ENCODE data around the gene MGMT.

MGMT gene

GRCh38 chr10:129765664-129766550 is 298.9 kb downstream of the MGMT start:
- DNase-seq, result no peak

- DNase-seq, result no peak
These were observed 299.8 kb downstream of the MGMT start for GRCh38 chr10:129766611-129767550.

DNA sequence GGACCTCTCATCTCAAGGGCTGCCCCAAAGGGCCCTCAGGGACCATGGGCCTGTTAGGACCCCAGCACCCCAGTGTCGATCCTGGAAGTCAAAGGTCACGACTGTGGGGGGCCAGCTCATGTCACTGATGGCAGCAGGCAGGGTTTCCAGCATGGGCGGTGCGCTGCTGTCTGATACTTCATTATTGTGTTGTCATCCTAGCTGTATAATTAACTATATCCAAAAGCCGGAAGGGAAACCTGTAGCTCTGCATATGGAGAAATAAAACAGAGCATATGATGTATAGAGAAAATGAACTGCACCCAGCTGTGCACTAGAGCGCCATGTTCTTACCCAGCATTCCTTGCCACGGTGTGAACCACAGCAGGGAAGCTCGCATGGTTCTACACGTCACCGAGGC is 300.7 kb downstream of the MGMT start:
- no peak for DNase-seq

GRCh38 chr10:129768437-129769355 is 301.7 kb downstream of the MGMT start:
- no peak for DNase-seq

- no peak for DNase-seq
These were observed 302.5 kb downstream of the MGMT start for GRCh38 chr10:129769381-129770116.

GRCh38 chr10:129770286-129770685 is 303.2 kb downstream of the MGMT start:
- DNase-seq, result no peak

DNA sequence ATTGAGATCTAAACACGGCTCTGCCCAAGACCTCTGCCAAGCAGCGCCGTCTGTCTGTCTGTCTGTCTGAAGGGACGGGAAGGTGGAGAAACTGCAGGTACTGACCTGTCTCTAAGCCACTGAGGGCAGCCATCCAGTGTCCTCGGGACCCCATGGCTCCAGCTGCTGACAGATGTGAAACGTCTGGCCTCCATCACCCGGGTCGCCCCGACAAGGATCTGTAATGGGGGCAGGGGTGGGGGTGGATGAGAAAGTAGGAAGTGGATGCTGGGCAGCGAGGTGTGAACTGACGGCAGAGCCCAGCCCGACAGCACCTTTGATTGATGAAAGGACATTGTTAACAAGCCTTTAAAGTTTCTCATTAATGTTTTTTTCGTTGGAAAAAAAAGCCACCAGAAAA is 304.0 kb downstream of the MGMT start:
- DNase-seq, result no peak

DNA sequence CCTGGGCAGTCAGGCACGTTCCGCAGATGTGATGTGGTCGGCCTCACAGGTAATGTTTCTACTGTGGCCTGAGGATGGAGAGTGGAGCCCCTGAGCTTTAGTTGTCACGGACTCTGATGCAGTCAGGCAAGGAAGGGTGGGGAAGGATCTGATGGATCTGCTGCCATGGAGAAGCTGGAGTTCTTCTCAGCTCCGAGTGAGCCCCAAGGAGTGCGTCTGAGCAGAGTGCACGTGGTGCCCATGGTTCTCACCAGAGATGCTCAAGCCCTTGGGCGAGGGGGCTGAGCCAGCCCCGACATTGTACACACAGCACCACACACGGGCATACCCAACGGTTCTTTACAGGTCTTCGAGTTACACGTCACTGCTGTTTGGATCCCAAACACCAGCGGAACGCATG is 304.5 kb downstream of the MGMT start:
- no peak for DNase-seq

- DNase-seq, result no peak
These were observed 305.0 kb downstream of the MGMT start for GRCh38 chr10:129771991-129772431.

DNA sequence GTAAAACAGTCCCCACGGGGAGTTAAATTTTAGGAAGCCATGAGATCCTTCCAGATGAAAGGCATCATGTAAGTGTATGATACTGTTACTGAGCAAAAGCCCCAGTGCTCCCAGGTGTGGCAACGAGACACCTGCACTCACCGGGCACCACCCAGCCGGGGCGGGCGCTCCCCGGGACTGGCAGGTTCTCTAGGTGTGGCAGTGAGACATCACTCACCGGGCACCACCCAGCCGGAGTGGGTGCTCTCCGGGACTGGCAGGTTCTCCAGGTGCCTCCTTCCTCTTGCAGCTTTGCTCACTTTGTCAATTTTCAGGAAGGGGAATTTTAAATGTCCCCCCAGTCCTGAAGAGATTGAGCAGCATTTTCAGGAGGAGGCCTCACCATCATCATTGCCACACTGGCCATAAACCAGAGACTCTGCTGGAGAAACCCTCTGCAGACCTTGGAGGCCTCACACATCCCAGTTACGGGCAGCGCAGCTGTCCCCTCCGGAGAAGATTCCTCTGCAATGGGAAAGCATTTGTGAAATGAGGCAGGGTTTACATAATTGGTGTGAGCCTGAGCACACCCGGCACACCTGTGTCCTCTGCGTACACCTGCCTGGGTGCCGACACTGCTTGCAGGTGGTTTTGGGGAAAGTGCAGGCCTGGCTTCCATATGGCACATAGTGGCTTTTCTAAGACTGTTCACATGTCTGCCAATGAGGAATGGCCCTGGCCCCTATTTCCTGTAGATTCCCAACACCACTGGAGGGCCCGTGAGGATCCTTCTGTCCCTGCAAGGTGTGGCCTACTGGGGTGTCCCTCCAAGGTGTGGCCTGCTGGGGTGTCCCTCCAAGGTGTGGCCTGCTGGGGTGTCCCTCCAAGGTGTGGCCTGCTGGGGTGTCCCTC is 305.7 kb downstream of the MGMT start:
- DNase-seq, result no peak

DNA sequence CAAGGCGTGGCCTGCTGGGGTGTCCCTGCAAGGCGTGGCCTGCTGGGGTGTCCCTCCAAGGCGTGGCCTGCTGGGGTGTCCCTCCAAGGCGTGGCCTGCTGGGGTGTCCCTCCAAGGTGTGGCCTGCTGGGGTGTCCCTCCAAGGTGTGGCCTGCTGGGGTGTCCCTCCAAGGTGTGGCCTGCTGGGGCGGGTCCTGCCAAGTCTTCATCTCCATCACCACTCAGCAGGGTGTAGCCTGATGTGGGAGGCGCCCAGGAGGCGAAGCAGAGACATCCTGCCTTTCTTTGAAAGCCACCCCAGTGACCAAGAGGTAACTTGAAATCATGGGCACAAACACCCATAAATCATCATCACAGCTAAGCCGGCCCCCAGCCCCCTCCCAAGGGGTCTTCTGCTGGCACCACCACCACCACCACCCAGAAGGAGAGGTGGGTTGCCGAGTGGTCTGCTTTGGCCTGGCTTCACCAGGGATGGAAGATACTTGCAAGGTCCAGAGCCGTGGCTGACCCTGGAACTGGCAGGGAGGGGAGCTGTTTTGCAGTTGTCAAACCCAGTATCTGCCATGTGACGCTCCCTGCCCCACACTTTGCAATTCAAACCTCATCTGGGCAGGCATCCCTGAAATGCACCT is 306.4 kb downstream of the MGMT start:
- no peak for DNase-seq

GRCh38 chr10:129774082-129774735 is 307.2 kb downstream of the MGMT start:
- DNase-seq, result no peak

- DNase-seq, result no peak
These were observed 307.8 kb downstream of the MGMT start for GRCh38 chr10:129774736-129775401.

GRCh38 chr10:129775681-129776080 is 308.6 kb downstream of the MGMT start:
- no peak for DNase-seq

GRCh38 chr10:129777687-129778086 is 310.6 kb downstream of the MGMT start:
- no peak for DNase-seq

DNA sequence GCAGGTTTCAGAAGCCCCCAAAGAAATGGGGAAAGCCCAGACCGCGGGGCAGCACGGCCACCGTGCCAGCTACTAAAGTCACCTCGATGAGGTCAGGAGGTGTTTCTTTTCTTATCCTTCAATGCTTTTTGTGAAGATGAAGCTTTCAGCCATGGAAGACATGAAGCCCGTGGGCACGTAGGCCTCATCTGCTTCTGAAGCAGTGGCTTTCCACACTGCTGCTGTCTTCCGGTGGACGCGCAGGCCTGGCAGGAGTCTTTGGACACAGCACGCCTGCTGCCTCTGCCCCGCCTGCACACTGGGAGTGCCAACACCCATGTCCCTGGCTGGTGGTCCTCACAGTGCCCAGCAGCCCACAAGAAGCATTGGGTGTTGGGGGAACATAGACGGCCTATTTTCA is 311.5 kb downstream of the MGMT start:
- DNase-seq, result no peak

DNA sequence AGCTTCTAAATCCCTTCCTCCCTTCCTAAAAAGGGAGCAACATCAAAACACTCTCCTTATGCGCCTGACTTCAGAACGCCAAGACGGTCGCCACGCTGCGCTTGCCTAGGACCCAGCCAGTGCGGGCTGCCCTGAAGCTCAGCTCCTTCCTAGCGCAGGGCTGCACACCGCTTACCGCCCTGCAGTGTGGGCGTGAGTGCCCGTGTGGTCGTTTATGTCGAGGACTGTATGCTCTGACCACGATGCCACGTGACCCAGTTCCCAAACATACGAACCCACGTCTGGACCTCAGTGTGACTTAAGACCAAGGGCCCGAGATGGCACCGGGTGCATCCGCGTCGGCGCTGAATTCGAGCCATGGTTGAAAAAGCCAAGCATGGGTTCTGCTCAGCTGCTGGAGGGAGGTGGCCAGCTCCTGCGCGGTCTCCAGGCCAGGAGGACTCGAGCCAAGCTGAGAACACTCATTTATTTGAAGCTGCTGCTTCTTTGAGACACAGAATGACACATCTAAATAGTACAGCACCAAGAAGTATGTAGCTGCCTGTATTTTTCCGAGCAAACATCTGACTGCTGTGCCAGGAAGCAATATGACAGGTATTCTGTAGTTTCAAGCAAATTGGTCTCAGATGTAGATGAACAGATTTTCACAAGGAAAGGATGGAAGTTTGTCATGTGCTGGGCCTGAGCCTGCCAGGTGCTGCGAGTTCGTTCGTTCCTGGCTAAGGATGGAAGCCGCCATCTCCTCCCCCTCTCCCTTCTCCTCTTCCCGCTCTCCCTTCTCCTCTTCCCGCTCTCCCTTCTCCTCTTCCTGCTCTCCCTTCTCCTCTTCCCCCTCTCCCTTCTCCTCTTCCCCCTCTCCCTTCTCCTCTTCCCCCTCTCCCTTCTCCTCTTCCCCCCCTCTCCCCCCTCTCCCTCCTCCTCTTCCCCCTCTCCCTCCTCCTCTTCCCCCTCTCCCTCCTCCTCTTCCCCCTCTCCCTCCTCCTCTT is 312.4 kb downstream of the MGMT start:
- DNase-seq, result no peak

DNA sequence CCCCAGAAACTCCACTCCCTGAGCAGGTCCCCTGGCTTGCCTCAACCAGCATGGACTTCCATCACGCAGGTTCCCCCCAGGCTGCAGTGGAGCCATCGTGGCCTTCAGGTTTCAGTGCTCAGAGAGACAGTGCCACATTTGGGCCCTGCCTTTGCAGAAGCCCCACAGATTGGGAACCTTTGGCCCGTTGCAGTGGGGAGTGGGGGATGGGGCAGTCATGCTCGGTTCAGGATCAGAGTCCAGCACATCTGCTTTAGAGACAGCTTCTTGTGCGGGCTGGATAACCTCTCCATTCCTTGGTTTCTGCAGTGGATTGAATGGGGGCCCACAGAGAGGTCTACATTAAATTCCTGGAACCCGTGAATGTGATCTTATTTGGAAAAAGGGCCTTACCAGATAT is 313.2 kb downstream of the MGMT start:
- no peak for DNase-seq

All from inflammatory macrophage treated with lipopolysaccharide for 1 hour (primary cell).